Glomerular visceral epithelial cell (primary cell): ENCODE measurements around the gene CEP112.
A peak's percentile ranks its signal among the peaks of the same experiment; 100 is the strongest.

Experiments
- DNase-seq: peaks from one replicate; pipeline ENCODE4 v3.0.0-alpha.2; 2016; ENCODE audit errors: extremely low spot score

Gene CEP112

DNA sequence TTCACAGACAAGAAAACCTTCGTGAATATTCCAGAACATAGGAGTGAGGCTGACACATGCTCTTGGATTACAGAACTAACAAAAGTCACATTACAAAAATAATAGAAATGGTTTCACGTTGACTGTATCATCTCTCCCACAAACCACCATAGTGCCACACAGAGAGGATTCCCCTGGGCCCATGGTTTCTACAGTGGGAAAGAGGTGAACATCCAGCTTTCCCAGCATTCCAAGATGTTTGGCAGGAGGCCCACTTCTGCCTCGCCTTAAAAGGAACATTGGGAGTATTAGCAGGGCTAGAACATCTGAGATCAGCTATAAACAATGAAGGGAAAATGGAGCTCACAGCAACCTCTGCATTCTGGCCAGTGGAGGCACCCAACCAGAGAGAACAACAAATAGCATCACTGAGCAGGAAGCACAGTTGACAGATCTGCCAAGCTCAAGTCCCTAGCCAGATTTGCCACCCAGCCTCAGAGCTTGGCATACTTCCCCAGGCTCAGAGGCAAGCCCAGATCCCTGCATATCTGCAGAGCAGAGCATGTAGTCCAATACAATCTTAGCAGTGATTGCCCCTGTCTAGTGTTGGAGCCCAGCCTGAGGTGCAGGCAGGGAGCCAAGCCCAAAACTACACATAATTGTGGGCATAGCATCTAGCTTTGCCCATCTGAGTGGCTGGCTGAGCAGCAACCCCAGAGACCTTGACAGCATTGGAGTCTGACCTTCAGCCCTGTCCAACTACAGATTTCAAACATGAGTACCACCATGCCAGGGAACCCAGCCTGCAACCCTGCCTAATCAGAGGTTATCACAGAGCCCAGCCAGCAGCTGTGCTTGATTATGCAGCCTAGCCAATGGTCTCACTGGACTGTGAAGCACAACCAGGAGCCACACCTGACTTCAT, 260.4 kb downstream of the CEP112 start:
- peak; percentile 12 for DNase-seq

DNA sequence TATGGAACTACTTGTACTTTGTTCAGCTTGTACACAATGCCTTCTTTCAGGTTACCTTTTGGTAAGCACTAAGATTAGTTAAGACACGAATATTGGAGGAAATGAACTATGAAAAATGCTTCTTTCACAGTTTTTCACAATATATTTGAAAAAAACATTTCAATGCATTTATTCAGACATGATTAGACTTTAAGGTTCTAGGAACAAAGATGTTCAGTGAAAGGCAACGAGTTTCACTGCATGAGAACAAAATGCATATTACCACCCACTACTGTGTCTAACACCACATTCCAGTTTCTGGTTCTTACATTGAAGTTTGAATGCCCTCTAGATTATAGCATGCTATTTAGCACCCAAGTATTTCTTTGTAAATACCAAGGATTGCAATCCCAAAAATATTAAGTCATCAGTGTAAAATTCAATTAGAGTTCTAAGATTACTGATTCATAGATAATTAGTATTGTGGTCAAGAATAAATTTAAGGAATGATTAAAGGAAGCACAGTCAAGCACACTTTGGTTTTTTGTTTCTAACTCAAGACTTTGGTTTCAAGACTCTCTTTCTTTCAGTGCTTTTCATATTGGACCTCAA, 261.7 kb downstream of the CEP112 start:
- DNase-seq, result no peak

- no peak for DNase-seq
Observed at GRCh38 chr17:65926599-65926998, 265.3 kb downstream of the CEP112 start.

DNA sequence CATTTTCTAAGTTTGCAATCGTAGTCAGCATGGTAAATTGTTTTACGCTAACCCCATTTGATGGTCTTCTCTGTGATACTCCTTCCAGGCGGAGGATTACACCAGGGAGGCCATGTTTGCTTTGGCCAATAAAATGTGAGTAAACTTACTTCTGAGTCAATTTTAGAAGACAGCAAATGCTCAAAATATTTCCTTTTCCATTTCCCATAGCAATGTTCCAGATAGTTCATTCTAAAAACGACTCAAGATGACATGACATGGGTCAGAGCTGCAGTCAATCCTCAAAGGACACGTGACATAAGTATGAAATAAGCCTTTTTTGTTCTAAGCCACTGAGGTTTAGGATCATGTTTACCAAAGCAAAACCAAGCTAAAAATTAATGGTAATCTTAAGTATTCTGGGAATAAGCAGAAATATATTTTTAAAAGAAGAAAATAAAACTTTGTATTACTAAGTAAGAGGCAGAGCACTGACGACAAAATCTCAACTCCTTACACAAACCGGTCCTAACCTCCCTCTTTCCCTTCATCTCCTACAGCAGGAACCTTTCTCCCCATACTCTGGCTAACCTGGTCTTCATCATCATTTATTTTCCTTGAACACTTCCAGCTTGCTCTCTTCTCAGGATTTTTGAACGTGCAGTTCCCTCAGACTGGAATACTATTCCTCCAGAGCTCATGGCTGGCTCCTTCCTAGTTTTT, 266.2 kb downstream of the CEP112 start:
- no peak for DNase-seq

GRCh38 chr17:65920996-65921395, 270.9 kb downstream of the CEP112 start:
- no peak for DNase-seq

- no peak for DNase-seq
Observed at GRCh38 chr17:65918916-65919315, 273.0 kb downstream of the CEP112 start.

DNA sequence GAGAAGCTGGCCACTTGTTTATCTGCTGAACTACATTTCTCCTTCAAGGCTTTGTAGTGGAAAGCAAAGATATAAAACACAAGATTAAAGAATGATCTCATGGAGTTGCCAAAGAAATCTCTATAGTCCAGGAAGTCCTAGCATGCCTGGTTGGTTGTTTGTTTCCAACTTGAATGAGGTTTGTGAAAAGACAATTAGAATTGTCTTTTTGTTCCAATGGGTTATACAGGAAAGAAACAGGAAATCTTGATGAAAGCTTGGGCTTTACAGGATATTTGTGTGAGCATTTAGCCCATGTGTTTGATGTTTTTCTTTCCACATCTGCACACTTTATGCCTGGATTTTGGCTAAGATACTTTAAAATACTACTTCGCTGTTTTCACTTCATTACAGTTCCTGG, 273.4 kb downstream of the CEP112 start:
- DNase-seq, result no peak

GRCh38 chr17:65917560-65917959, 274.4 kb downstream of the CEP112 start:
- no peak for DNase-seq

DNA sequence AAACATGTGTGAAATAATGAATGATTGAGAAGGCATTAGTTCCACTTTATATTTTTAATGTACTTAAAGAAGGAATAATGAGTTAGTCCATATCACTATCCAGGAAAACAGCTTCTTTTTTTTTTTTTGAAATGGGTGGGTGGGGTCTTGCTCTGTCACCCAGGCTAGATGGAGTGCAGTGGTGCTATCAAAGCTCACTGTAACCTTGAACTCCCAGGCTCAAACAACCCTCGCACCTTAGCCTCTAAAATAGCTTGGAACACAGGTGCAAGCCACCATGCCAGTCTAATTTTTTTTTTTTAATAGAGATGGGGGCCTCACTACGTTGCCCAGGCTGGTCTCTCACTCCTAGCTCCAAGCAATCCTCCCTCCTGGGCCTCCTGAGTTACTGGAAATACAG, 275.5 kb downstream of the CEP112 start:
- no peak for DNase-seq

DNA sequence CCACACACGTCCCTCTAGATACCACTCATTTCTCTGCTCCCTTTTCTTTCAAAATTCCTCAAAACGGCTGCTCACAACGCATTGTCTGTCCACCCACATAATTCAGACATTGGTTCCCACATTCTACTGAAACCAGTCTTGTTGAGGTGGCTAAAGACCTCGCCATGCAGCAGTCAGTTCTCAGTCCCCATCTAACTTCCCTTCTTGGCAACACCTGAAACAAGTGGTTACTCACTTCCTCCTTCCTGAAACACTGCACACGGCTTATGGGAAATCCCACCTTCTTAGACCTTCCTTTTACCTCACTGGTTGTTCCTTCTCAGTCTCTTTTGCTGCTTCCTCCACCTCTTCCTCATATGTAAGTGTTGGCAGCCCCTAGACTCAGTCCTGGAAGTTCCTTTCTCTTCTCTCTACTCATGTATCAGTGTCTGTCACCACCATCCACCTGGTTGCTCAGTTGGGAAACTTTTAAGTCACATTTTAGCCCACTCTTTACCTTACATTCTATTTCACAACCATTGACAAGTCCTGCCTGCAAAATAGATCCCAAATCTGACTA, 277.1 kb downstream of the CEP112 start:
- DNase-seq, result no peak

- DNase-seq, result no peak
Observed at GRCh38 chr17:65913326-65913850, 278.5 kb downstream of the CEP112 start.

GRCh38 chr17:65910836-65911235, 281.1 kb downstream of the CEP112 start:
- no peak for DNase-seq

- DNase-seq, result no peak
Observed at GRCh38 chr17:65902831-65903522, 289.0 kb downstream of the CEP112 start.

DNA sequence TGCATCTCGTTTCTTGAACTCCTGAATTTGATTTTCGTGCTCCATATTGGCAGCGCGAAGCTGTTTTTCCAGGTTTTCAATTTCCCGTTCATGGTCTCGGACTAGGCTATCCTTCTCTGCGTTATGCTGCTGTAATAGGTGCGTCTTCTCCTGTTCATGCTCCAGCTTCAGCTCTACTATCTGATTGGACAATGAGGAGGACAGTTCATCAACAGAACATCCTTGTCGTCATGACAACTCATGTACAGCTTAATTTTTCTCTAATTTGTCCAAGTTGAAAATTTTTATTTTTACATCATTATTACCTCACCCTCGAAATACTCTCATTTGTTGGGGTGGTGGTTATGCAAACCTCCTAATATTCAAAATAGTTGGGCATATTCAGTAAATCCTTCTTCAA, 289.8 kb downstream of the CEP112 start:
- no peak for DNase-seq

DNA sequence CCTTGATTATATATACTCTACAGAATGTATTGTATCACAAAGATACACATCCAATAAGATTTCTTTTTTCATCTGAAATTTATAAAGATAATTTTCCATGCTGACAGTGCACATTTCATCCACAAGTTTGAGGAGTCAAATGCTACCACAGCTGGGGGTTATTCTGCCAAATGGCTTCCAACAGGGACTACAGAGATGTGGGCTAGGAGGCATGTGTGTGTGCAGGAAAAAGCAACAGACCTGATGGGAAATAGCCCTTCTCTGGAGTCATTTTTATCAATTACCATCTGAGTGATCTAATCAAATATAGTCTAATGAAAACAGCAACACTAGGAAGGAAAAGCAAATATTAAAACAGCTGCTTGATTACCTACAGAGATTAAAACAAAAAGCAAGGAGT, 290.5 kb downstream of the CEP112 start:
- DNase-seq, result no peak

DNA sequence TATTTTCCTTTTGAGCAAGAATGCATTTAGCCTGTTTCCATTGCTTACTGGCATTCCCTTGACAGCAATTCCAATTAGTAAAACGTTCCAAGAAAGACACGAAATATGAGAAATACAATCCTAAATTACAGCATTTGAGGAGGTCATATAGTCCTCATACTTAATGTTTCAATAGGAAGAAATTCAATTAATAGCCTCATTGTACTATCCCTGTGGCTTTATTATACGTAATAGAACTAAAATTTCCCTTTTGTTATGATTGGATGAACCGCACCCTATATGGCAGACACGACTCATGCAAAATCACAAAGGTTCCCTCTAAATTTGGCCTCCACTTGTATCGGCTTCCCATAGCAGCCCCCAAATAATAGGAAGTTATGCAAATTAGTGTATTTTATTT, 291.7 kb downstream of the CEP112 start:
- no peak for DNase-seq

GRCh38 chr17:65898651-65899050, 293.3 kb downstream of the CEP112 start:
- no peak for DNase-seq

DNA sequence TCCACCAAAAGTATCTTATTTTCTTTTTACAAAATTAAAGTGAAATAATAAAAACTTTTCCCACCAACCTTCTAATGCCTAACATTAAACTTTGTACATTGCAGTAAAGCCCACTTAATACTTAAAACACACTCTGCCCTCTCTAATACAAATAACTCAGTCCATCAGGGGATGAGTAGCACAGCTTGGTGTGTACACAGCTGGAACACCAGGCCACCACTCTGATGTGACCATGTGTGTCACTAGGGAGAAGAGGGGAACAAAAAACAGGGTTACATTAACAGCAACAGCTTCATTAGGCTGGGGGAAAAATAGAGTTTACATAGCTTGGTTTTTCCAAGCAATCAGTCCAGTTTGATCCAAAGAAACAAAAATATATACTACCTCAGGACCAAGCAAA, 295.0 kb downstream of the CEP112 start:
- DNase-seq, result no peak

DNA sequence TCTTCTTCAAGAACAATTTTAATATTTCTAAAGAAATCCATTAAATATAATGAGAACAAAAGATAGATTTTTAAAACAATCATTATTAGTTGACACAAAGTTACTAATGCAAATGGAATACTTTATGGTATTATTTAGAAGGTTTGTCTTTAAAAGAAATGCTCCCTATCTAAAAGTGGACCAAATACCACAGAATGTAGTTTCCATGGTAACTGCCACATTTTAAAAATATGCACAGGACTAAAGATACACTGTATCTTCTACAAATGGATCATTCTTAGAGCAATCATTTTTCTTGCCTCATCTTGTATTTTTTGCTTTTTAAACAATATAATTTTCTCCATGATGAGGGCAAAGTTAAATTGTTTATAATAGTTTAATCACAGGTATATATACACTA, 296.0 kb downstream of the CEP112 start:
- no peak for DNase-seq

DNA sequence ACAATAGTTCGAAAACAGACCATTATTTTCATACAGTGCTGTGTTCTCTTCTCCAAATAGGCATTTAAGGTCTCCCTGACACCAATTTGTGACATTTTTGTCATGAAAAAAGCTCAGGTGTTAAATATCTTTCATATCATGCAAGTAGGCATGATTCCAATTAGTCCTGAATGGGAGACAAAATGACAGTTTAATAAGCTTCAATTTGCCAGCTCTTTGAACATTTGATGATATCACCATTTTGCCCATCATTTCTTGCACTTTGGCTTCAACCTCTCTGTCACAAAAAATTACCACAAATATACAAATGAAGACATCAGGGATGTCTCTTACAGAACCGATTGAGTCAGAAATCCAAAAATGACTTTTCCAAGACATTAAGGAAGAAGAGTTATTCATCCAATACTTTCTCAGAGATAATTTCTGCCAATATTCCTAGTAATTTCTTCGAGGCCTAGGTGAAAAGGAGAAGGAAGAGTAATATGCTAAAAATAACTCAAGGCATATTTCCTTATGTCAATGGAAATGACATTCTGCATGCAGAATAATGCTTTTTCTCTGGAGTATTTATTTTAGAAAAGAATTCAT, 298.1 kb downstream of the CEP112 start:
- no peak for DNase-seq

GRCh38 chr17:65892912-65893377, 299.0 kb downstream of the CEP112 start:
- DNase-seq, result no peak
